Epithelial cell of proximal tubule (primary cell): Measurements from ENCODE around the gene CTIF. TPM values are rescaled to one million over a fixed set of nuclear protein-coding genes. Genes with fewer than 3 reads are reported as not detected.

Source experiments
- DNase-seq: peaks from one replicate; pipeline ENCODE4 v3.0.0-alpha.2; 2011; ENCODE audit warnings: low read depth
- H3K4me3 ChIP-seq: 2 replicates; pipeline ENCODE4 v1.5.1; 2011; ENCODE audit warnings: low read depth, mild to moderate bottlenecking, low read length
- total RNA-seq: library from RNA; depleted of rRNA; stranded (reverse); fragments of >200 nt; gene quantifications from 2 replicates; pipeline ENCODE4 v1.2.3, GENCODE V29; 2015
- TF ChIP-seq, protein P1 (sequence below): conservative IDR thresholded peaks from 2 replicates; pipeline ENCODE4 v1.5.1; 2012; ENCODE audit warnings: low read depth, mild to moderate bottlenecking, low read length

Gene CTIF
- total RNA-seq, 1 donor from 2014 or later = 12.9 TPM

DNA sequence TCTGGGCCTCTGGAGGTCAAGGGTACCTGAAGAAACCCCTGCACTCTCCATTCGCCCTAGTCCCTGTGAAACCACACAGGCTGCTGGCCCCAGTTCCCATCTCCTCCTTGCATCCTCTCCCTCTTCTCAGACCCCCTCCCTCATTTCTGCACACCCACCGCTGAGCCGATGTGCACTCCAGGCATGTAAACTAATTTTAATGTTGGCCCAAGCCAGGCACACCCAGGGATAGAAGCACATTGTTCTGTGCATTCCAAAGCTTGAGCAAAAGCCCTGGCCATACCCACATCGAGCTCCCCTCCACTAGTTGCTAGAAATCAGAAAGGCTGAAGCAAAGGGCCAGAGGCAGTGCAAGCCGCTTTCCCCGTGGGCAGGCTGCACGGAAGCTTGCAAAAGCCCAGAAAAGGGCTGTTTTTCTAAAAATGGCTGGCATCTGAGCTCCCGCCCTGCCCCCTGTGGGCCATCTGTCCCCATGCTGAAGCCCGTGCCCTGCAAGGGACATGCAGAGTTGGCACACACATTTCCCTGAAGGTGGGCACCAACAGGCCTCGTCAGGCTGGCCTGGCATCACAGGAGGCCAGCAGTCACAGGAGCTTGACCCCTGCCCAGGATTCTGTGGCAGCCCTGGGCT is 230.3 kb downstream of the CTIF start:
- TF ChIP-seq, protein P1, sequence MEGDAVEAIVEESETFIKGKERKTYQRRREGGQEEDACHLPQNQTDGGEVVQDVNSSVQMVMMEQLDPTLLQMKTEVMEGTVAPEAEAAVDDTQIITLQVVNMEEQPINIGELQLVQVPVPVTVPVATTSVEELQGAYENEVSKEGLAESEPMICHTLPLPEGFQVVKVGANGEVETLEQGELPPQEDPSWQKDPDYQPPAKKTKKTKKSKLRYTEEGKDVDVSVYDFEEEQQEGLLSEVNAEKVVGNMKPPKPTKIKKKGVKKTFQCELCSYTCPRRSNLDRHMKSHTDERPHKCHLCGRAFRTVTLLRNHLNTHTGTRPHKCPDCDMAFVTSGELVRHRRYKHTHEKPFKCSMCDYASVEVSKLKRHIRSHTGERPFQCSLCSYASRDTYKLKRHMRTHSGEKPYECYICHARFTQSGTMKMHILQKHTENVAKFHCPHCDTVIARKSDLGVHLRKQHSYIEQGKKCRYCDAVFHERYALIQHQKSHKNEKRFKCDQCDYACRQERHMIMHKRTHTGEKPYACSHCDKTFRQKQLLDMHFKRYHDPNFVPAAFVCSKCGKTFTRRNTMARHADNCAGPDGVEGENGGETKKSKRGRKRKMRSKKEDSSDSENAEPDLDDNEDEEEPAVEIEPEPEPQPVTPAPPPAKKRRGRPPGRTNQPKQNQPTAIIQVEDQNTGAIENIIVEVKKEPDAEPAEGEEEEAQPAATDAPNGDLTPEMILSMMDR = peak; percentile 12
- no peak for DNase-seq
- no peak overlapping the region for H3K4me3 ChIP-seq

DNA sequence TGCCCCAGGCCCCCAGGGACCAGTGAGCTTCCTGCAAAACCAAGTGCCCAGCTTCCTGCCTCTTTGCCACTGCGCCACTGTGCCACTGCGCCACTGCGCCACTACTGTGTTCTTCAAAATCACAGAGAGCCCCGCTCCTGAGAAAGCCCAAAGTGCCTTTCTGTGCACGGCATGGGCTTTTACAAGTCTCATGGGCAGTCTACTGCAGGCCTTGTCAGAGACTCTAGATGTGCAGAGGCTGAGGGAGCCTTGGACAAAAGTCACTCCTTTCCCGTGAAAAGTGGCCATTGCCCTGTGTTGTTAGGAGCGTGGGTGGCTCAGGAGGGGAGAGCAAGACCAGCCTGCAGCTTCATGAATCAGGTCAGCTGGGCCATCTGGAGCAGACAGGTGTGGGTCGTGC is 231.4 kb downstream of the CTIF start:
- TF ChIP-seq, protein P1 = no peak
- DNase-seq = no peak

DNA sequence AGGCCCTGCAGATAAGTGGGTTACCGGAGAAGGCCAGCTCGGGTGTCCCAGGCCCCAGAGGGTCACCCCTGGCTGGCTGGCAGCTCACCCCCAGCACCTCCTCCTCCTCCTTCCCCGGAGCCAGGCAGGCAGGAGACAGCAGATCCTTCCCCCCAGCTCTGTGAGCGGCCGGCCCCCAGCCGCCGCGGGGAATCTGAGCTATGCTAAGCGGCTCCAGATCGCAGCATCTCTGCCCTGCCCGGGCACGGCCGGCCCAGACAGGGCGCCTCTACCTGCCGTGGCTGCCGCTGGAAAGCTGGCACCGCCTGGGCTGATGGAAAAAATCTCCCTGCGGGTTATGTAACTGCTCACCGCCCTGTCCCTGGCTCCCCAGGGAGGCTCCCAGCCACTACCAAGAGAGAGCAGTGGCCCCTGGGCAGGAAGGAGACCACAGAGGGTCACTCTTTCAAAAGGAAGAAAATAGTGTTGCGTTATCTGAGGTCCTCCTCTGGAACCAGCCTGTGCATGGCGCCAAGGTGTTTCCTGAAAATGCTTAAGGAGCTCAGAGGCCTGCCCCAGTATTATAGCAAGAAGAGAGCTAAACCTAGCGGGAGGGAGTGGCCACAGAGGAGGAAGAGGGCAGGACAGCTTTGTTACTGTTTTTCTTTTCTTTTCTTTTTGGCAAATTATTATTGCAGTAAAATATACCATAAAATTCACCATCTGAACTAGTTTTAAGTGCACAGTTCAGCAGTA is 233.0 kb downstream of the CTIF start:
- no peak overlapping the region for H3K4me3 ChIP-seq
- DNase-seq = no peak
- TF ChIP-seq, protein P1 = no peak

More for the DNA sequence above, 231.4 kb downstream of the CTIF start:
- no peak overlapping the region for H3K4me3 ChIP-seq

DNA sequence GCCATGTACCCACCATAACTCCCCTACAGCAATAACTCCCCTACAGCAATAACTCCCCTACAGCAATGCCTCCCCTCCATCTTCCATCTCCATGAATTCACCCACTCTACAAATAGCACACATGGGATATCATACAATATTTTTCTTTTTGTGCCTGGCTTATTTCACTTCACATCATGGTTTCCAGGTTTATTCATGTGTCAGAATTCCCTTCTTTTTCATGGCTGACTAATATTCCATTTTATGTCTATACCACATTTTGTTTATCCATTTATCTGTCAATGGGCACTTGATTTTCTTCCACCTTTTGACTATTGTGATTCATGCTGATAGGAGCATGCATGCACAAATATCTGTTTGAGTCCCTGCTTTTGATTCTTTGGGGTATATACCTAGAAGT is 233.6 kb downstream of the CTIF start:
- TF ChIP-seq, protein P1 = no peak
- no peak overlapping the region for H3K4me3 ChIP-seq
- DNase-seq = no peak

DNA sequence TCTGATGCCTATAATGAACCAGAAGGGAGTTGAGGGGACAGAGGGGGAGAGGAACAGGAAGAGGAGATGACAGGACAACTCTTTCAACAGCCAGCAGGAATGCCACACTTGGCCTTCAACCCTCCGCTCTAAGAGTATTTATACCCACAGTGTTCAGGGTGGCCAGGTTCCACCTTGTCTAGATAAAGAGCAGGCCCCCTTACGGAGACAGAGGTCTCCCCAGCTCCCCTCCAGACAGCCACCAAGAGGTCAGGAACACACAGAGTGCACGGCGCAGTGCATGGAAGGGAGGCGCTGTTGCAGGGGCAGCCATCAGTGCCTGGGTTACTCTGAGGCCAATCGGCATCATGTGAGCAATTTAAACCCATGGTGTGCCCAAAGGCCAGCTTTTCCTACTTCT is 235.0 kb downstream of the CTIF start:
- H3K4me3 ChIP-seq = no peak overlapping the region
- TF ChIP-seq, protein P1 = no peak

DNA sequence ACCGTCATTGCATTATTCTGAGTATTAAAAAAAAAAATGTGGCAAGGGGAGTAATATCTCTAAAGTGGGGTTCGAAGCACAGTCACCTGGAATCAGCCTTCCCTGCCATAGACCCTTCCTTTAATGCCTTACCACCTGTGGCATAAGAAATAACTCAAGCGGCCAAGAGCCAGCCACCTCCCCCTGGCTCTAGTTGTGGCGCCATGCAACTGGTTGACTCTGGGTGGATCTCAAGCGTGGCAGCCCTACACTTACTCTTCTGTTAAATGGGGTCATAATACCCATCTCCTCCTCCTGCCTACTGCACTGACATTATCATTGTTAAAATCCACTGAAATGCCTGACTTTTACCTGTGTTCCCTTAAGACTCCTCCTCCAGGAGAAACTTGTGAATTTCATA is 236.1 kb downstream of the CTIF start:
- TF ChIP-seq, protein P1 = no peak
- DNase-seq = no peak
- H3K4me3 ChIP-seq = no peak overlapping the region

More for the DNA sequence above, 235.0 kb downstream of the CTIF start:
- no peak for DNase-seq
